ENCODE measurements around the gene ARG2. TPM values are rescaled to one million over a fixed set of nuclear protein-coding genes. Genes with fewer than 3 reads are reported as not detected.

Gene ARG2
- total and polyA plus RNA-seq, 2 of the 4 experiments (the other 2 are of a cell fraction) = 1.1 to 2.5 TPM

- H3K4me1 ChIP-seq (ENCODE audit: control insufficient read depth, insufficient read depth, low read length) = no peaks in the 10 kb centered on the region
- H2AK9ac ChIP-seq (replicated peaks; ENCODE audit: low read depth, low read length, poor library complexity) = no peak overlapping the region
- H4K20me1 ChIP-seq (ENCODE audit: insufficient read depth, low read length) = no peaks in the 10 kb centered on the region
- H3K18ac ChIP-seq (ENCODE audit: low read depth, low read length) = no peak overlapping the region
- H4K5ac ChIP-seq (ENCODE audit: low read depth, low read length) = no peak overlapping the region
- no peak overlapping the region for H3K14ac ChIP-seq (replicated peaks; ENCODE audit: low read depth, low read length)
- POLR2A ChIA-PET (ENCODE audit: unreplicated experiment) = no interaction called here
- no peak overlapping the region for H2BK20ac ChIP-seq (ENCODE audit: low read depth, low read length)
- no peaks in the 10 kb centered on the region for H3K9me3 ChIP-seq (ENCODE audit: control insufficient read depth, insufficient read depth, low read length)
- H4K8ac ChIP-seq (ENCODE audit: low read depth in 2 of 2, low read length in 2 of 2) = no peak overlapping the region
- no TSS peak for BruUV-seq (replicated peaks)
- no peak overlapping the region for H4K91ac ChIP-seq (ENCODE audit: insufficient read depth, low read depth, low read length)
- no peak for DNase-seq
- 0 out of 2 replicates have a peak, but pooled peaks cover 3% of the 10 kb centered on the region for H3K9me1 ChIP-seq (ENCODE audit: insufficient read depth, low read length)
- H3K4me2 ChIP-seq (ENCODE audit: low read depth, low read length) = no peak overlapping the region
- H3K4me3 ChIP-seq (ENCODE audit: insufficient read depth, low read depth, low read length) = no peak overlapping the region
- in situ Hi-C loops (cut with MboI; ENCODE audit: low sequenced_read_pairs) = no loop called here
- no peak overlapping the region for H3K9ac ChIP-seq (ENCODE audit: low read depth, low read length)
- no peak for ATAC-seq (ENCODE audit: low read depth)
- H3K79me1 ChIP-seq (ENCODE audit: low read depth in 1 of 2, low read length in 2 of 2) = no peaks in the 10 kb centered on the region
- H2BK120ac ChIP-seq (ENCODE audit: low read depth, low read length) = no peak overlapping the region
- no peak overlapping the region for H2AFZ ChIP-seq (replicated peaks; ENCODE audit: low read length, poor library complexity)
- CTCF ChIA-PET = interaction anchor here (5.2 kb wide), 1 partner anchor 8 kb away, joined by 24 read pairs; no protein-coding TSS in a partner anchor
- no peak for TF ChIP-seq ELK1 (IDR thresholded peaks at IDR 0.05; ENCODE audit: borderline replicate concordance, low read depth, low read length)
- no peak for TF ChIP-seq MAZ (IDR thresholded peaks at IDR 0.05; ENCODE audit: borderline replicate concordance, low read depth, low read length)
- TF ChIP-seq SMC3 (IDR thresholded peaks at IDR 0.05; ENCODE audit: low read depth, low read length) = no peak
- TF ChIP-seq RCOR1 (IDR thresholded peaks at IDR 0.05; ENCODE audit: insufficient replicate concordance, low read length) = no peak
- H3K56ac ChIP-seq (ENCODE audit: extremely low read depth, insufficient read depth, low read length) = no peak overlapping the region
- no peak overlapping the region for H2AK5ac ChIP-seq (ENCODE audit: low read depth, low read length)
- H3K23ac ChIP-seq (ENCODE audit: low read depth, low read length) = no peak overlapping the region
- WGBS, 2 experiments (ENCODE audit: extremely low coverage in 2 of 2, insufficient read length in 1 of 2) = 73% methylated on average over 6 of the region's 15 CpGs; no CpG with 5 or more reads in 1 of the 2 experiments
- no peak overlapping the region for H2BK15ac ChIP-seq (ENCODE audit: low read depth, low read length)
- H3K27ac ChIP-seq (ENCODE audit: insufficient read depth, low read length) = no peak overlapping the region
- H2BK5ac ChIP-seq (ENCODE audit: low read depth, low read length, poor library complexity, severe bottlenecking) = no peak overlapping the region
- H3K4ac ChIP-seq (ENCODE audit: low read depth, low read length) = no peak overlapping the region
- H3K27me3 ChIP-seq (ENCODE audit: control insufficient read depth, insufficient read depth, low read length) = peaks cover 4% of the 10 kb centered on the region; the same call in 1 of the 2 replicates
- intact Hi-C loops (cut with micrococcal nuclease) = no loop called here
- dilution Hi-C loops (cut with HindIII; ENCODE audit: low sequenced_read_pairs, unreplicated experiment) = no loop called here
- H3K36me3 ChIP-seq (ENCODE audit: control insufficient read depth, insufficient read depth, low read length) = no peaks in the 10 kb centered on the region
Observed at GRCh38 chr14:67579040-67579439, 40.7 kb upstream of the ARG2 start.

Measured in IMR-90 (cell line).